ENCODE results near the gene GRAP2. TPM values are rescaled to one million over a fixed set of nuclear protein-coding genes. Genes with fewer than 3 reads are reported as not detected.

Gene GRAP2
- total RNA-seq, 4 donors from 2014 or later: 0.67 to 3.1 (median 1.7) TPM

DNA sequence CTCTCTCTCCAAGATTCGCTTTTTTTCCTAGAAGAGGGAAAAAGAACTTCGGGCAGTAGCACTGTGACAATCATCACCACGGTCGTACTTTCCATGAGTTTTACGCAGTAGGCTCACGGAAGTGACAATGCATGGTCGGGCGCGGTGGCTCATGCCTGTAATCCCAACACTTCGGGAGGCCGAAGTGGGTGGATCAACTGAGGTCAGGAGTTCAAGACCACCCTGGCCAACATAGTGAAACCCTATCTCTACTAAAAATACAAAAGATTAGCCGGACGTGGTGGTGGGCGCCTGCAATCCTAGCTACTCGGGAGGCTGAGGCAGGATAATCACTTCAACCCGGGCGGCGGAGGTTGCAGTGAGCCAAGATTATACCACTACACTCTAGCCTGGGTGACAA, 23.4 kb downstream of the GRAP2 start:
- Histone ChIP-seq H3K4me3 (no peak overlapping the region), H3K4me1 (peaks cover 0 to 12% (median 0%) of the 10 kb centered on the region in 3 donors), H3K27ac (no peak overlapping the region), H3K27me3 (peaks cover 44% of the 10 kb centered on the region), H3K36me3 (no peaks in the 10 kb centered on the region), H3K9me3 (no peaks in the 10 kb centered on the region)
- ATAC-seq: no peak
- TF ChIP-seq, protein P1, sequence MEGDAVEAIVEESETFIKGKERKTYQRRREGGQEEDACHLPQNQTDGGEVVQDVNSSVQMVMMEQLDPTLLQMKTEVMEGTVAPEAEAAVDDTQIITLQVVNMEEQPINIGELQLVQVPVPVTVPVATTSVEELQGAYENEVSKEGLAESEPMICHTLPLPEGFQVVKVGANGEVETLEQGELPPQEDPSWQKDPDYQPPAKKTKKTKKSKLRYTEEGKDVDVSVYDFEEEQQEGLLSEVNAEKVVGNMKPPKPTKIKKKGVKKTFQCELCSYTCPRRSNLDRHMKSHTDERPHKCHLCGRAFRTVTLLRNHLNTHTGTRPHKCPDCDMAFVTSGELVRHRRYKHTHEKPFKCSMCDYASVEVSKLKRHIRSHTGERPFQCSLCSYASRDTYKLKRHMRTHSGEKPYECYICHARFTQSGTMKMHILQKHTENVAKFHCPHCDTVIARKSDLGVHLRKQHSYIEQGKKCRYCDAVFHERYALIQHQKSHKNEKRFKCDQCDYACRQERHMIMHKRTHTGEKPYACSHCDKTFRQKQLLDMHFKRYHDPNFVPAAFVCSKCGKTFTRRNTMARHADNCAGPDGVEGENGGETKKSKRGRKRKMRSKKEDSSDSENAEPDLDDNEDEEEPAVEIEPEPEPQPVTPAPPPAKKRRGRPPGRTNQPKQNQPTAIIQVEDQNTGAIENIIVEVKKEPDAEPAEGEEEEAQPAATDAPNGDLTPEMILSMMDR (IDR thresholded peaks at IDR 0.05): no peak
- TF ChIP-seq EP300 (IDR thresholded peaks at IDR 0.05): no peak
- TF ChIP-seq POLR2A (IDR thresholded peaks at IDR 0.05): no peak
- no peak for TF ChIP-seq POLR2AphosphoS5 (IDR thresholded peaks at IDR 0.05)
- 74 to 85% methylated on average over 10 to 17 of the region's 18 CpGs for WGBS, 2 donors (ENCODE audit: low coverage in 1 of 2)

DNA sequence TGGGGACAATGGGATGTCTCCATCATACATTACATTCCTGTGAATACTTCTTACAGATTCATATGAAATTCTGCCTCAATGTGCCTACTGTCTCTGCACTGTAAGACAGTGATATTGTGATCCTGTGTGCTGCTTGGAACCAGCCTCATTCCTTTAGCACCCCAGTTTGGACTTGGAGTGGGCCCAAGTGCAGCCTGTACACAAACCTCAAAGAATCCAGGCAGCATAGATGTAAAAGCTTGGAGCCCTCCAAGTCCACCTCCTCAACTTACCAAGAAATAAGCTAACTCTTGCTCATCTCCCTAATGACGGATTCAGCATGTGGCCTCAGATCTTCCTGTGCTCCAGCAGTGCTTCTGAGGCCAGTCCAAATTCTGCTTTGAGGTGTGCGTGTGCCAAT, 24.4 kb downstream of the GRAP2 start:
- Histone ChIP-seq H3K4me3 (no peak overlapping the region), H3K9me3 (no peaks in the 10 kb centered on the region), H3K27ac (no peak overlapping the region), H3K36me3 (no peaks in the 10 kb centered on the region), H3K27me3 (peaks cover 53% of the 10 kb centered on the region), H3K4me1 (peaks cover 0 to 11% (median 0%) of the 10 kb centered on the region in 3 donors)
- 78 to 100% methylated on average over 1 to 2 of the region's 2 CpGs for WGBS, 2 donors (ENCODE audit: low coverage in 1 of 2)
- no peak for ATAC-seq
- TF ChIP-seq POLR2A (IDR thresholded peaks at IDR 0.05) (no peak), POLR2AphosphoS5 (IDR thresholded peaks at IDR 0.05) (no peak), EP300 (IDR thresholded peaks at IDR 0.05) (no peak)
- TF ChIP-seq, protein P1 (IDR thresholded peaks at IDR 0.05): no peak

DNA sequence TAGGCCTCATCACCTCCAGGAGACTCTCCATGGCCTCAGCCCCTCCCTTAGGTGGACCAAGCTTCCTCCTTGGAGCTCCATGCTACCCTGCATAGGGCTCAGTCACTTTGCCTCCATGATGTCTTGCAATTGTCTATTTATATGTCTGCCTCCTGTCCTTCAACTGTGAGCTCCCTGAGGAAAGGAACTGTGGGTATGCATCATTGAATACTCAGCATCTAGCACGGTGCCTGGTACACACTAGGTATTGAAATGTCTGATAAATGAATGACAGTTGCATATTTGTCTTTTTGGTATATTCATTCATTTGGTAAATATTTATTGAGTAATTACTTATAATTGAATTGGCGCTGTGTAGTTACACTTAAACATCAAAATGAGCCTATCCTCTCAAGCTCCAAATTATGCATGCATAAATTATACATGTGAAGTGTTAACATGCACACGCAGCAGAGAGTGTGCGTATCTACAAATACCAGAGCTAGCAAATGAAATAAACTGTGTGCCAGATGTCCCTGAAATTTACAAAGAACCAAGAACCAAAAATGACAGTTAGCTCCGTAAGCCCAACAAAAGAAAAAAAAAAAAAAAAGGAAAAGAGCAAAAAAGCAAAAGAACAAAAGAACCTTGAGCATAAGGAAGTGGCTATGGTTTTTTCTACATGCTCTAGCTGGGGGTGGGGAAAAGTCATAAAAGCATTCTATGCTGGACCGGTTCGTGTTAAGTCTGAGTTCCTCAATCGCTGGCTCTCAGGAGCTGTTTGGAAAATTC, 25.2 kb downstream of the GRAP2 start:
- no peaks in the 10 kb centered on the region for H3K36me3 ChIP-seq
- WGBS, 2 donors (ENCODE audit: low coverage in 1 of 2): 56 to 75% methylated on average over 7 to 8 of the region's 8 CpGs
- ATAC-seq: no peak
- peaks cover 0 to 3% (median 0%) of the 10 kb centered on the region in 3 donors for H3K4me1 ChIP-seq
- no peaks in the 10 kb centered on the region for H3K9me3 ChIP-seq
- TF ChIP-seq POLR2AphosphoS5 (IDR thresholded peaks at IDR 0.05) (no peak), EP300 (IDR thresholded peaks at IDR 0.05) (no peak), POLR2A (IDR thresholded peaks at IDR 0.05) (no peak)
- TF ChIP-seq, protein P1 (IDR thresholded peaks at IDR 0.05): no peak
- no peak overlapping the region for H3K4me3 ChIP-seq
- no peak overlapping the region for H3K27ac ChIP-seq
- H3K27me3 ChIP-seq: peaks cover 61% of the 10 kb centered on the region

DNA sequence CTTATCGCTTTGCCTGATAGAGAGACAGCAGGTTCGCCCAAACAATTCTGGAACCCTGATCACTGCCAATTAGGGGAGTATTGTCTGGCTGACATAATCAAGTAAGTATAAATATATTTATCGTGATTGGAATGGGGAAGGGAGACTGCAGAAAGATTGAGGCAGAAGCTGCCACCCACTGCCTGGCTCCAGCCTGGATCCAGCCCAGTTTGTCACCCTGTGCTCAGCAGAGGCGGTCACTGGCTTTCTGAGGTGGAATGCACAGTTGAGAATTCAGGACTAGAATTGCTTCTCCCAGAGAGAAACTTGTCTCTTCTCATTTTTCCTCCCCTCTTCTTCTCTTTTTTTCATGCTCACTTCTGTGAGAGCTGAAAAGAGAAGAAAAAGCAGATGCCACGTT, 25.9 kb downstream of the GRAP2 start:
- H3K36me3 ChIP-seq: no peaks in the 10 kb centered on the region
- TF ChIP-seq POLR2AphosphoS5 (IDR thresholded peaks at IDR 0.05) (no peak), POLR2A (IDR thresholded peaks at IDR 0.05) (no peak), EP300 (IDR thresholded peaks at IDR 0.05) (no peak)
- TF ChIP-seq, protein P1 (IDR thresholded peaks at IDR 0.05): no peak
- no peak for ATAC-seq
- H3K27ac ChIP-seq: no peak overlapping the region
- 45 to 79% methylated on average over 4 to 5 of the region's 5 CpGs for WGBS, 2 donors (ENCODE audit: low coverage in 1 of 2)
- no peaks in the 10 kb centered on the region for H3K4me1 ChIP-seq
- peaks cover 66% of the 10 kb centered on the region for H3K27me3 ChIP-seq
- no peak overlapping the region for H3K4me3 ChIP-seq
- no peaks in the 10 kb centered on the region for H3K9me3 ChIP-seq

DNA sequence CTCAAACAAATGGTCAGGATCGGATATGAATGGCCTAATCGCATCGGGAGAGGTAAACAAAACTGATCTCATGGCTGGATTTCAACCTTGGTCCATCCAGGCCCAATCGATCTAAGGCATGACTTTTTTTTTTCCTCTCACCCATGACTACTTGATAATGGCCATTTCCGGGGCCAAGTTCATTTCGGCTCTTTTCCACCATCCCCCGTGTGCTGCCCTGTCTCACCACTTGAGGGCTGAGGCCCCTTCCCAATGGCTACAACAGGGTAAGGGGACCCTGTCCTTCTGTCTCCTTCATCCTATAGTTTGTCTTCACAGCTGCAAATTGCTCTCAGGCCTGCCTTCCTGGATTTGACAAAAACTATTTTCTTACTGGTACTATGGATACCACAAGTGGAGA, 26.7 kb downstream of the GRAP2 start:
- Histone ChIP-seq H3K36me3 (no peaks in the 10 kb centered on the region), H3K27ac (no peak overlapping the region), H3K4me3 (no peak overlapping the region), H3K27me3 (peaks cover 66% of the 10 kb centered on the region), H3K4me1 (no peaks in the 10 kb centered on the region), H3K9me3 (no peaks in the 10 kb centered on the region)
- no peak for ATAC-seq
- TF ChIP-seq POLR2A (IDR thresholded peaks at IDR 0.05) (no peak), POLR2AphosphoS5 (IDR thresholded peaks at IDR 0.05) (no peak), EP300 (IDR thresholded peaks at IDR 0.05) (no peak)
- TF ChIP-seq, protein P1 (IDR thresholded peaks at IDR 0.05): no peak
- WGBS, 2 donors (ENCODE audit: low coverage in 1 of 2): 51 to 61% methylated on average over 6 to 7 of the region's 7 CpGs

All from gastroesophageal sphincter (tissue), 4 donors.